NCI-H1930 (cell line): Measurements from ENCODE around the gene COL17A1.

ENCODE experiments used
- DNase-seq, 2 experiments: peaks; one replicate each; lab custom pipeline; 2025; lab: John Stamatoyannopoulos, UW

COL17A1 gene

DNA sequence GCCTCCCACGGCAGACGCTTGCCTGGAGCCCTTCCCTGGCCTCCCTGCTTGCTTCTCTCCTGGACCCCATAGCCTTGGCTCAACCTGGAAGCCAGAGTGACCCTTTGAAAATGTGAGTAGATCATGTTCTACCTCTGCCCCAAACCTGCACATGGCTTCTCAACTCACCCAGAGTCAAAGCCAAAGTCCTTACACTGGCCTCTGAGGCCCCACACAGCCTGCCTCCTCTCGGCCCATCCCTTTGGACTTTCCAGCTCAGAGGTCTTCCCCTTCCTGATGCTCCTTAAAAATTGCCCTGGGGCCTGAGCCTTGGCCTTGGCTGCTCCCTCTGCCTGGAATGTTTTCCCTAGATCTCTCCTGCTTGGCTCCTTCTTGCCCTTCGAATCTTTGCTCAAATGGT lies 32.5 kb downstream of the COL17A1 start:
- DNase-seq = no peak

DNA sequence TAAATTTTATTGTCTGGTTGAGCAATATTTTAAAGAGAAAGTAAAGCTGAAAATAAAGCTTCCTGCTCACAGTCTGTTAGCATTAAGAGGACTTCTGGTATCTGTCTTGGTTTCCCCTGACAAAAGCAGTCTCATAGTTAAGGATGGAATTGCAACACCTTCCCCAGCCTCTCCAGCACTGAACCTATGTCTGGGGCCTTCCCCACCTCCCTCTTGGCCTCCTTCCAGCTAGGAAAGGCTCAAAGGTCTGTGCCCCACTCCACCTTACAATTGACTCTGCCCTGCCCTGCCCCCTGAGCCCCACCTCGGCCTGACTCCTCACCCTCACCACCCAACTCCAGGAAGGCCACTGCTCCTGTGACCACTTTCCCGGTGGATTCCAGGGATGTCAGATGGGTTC lies 33.2 kb downstream of the COL17A1 start:
- no peak for DNase-seq

DNA sequence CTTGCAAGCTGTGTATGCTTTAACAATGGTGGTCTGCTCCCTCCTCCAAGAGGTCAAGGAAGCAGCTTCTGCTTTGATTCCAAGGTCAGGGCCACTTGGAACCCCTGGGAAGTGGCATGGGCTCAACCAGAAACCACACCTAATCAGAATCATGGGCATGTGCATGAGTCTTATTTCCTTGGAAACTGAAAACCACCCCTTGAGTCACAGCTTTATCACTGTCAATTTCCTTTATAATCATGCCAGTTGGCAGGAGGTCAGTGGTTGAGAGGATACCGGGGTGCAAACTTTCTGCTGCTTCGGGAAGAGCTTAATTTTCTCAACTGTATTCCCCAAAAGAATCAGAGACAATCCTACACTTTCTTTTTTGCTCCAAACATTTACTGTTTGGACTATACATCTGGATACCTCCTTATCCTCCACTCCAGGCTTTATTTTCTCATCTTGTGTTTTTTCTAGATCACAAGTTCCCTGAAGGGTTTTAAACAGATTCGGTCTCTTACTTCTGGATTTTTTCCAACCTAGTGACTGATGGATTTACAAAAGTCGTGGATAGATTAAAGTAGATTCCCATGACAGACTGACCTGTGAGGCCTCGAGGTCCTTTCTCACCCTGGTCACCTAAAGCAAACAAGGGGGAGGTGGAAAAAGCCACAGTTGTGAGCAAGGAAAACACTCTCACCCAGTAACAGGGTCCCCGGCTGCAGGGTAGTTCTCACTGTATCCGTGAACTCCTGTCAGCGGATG lies 36.0 kb downstream of the COL17A1 start:
- no peak for DNase-seq

DNA sequence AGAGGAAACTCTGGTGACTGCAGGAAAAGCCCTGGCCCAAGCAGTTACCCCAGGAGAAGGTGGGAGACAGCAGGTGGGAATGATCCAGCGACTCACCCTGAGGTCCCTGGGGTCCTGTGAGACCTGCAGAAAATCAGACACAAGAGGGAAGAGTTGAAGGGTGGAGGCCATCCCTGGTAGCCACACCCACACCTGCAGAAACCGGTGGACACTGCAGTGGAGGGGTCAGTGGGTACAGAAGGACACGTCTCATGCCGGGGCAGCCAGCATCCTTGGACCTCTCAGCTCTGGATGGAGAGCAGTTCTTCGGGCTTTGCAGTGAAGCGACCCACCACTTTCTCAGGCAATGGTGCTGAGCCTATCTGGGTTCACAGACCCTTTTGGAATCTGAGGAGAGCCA lies 39.0 kb downstream of the COL17A1 start:
- DNase-seq = no peak

DNA sequence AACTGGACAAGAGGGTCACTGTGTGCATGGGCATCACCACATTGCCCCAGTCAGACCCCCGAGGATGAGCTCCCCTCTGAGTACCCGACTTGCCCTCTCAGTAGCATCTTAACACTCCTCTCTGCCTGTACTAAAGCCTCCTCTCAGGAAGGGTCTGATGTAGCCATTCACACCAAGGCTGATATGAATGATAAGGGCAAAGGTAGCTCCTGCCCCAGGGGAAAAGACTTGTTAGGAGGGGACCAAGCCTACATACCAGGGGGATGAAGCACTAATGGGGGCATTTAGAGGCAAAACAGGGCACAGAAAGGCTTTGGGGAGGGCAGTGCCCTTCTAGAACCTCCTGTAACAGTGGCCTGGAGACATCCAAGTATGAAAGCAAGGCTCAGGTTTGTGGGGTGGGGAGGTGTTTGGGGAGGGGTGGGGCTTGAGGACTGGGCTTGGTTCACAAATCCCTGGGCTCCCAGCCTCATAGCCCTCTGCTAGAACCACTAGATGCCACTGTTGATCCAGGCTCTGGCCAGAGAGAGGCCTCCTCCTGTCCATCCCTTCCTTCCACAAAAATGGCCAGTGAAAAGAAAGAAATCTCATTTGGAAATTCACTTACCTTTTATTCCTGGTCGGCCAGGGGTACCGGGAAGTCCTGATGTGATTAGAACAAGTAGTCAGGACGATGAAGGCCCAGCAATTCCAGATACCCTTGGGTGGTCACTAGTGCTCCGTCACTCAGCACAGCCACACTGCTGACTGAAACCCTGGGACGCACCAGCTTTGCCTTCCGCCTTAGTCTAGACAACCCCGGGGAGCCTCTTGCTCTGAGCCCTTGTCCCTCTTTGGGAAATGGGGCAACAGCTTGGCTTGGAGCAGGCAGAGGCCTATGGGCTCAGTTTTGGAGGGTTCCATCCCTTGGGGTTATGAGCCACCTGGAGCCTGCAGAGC lies 40.3 kb downstream of the COL17A1 start:
- DNase-seq = peak; percentile 23 to 25

DNA sequence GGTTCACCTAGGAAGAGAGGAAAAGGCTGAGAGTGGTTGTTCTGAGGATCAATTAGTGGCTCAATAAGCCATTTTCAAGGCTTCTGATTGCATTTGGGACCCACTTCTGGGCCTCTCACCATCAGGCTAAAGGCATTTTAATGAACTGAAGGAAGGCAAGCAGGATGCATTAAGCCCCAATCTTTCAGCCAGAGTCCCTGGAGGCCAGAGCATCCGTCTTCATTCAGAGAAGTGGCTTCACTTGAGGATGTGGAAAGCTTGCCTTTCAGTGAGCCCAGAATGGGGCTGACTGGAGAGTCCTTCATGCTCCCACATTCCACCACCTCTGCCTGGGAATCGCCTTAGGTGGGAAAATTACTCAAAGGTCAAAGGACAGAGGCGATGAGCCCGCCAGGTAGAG lies 41.8 kb downstream of the COL17A1 start:
- DNase-seq = no peak

DNA sequence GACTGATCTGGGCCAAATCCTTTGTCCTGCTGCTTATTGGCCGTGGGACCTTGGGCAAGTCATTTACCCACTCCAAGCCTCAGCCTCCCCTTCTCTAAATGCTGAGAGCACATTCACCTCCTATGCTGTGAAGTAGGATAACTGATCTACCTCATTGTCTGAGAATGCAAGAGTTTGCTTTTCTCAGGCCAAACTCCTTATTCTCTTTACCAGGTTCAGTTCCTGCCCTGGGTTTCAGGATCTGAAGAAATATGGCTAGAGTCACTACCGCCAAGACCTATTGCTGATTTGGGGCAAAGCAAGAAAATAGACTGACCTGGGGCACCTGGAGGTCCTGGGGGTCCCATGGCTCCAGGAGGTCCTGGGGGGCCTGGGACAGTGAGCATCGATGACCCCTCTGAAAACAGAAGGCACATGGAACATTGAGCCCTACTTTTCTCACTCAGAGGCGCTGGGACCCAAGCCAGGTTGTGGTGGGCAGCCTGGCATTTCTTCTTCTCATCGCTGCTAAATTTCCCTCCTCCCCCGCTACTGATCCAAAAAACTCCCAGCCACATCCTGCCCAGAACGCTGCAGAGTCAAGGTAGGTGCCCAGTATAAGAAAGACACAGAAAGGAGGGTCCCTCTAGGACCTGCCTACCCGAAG lies 42.4 kb downstream of the COL17A1 start:
- no peak for DNase-seq

DNA sequence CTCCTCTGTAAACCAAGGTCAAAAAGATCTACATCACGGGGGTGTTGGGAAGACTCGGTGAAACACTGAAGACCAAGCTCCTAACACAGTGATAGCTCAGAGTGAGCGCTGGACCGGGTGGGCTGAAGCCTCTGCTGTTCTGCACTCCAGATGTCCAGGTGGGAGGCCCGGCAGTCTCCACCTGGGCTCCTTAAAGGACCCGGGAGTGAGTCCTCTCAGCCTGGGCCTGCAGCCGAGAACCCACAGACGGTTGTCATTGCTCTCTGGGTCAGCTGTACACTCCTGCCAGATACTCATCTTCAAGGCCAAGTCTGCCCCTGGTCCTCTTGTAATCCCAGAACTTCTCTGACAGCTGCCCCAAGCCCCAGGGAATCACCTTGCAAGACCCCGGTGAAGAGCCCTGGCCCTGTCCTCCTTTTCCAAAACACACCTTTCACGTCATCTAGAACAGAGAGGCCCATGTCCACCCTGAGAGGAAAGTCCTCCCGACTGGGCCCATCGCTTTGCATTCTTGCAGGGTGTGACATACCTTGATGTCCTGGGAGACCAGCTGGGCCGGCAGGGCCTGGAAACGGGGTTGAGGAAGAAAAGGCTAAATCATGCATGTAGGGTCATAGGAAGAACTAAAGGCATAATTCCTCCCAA lies 43.7 kb downstream of the COL17A1 start:
- no peak for DNase-seq

DNA sequence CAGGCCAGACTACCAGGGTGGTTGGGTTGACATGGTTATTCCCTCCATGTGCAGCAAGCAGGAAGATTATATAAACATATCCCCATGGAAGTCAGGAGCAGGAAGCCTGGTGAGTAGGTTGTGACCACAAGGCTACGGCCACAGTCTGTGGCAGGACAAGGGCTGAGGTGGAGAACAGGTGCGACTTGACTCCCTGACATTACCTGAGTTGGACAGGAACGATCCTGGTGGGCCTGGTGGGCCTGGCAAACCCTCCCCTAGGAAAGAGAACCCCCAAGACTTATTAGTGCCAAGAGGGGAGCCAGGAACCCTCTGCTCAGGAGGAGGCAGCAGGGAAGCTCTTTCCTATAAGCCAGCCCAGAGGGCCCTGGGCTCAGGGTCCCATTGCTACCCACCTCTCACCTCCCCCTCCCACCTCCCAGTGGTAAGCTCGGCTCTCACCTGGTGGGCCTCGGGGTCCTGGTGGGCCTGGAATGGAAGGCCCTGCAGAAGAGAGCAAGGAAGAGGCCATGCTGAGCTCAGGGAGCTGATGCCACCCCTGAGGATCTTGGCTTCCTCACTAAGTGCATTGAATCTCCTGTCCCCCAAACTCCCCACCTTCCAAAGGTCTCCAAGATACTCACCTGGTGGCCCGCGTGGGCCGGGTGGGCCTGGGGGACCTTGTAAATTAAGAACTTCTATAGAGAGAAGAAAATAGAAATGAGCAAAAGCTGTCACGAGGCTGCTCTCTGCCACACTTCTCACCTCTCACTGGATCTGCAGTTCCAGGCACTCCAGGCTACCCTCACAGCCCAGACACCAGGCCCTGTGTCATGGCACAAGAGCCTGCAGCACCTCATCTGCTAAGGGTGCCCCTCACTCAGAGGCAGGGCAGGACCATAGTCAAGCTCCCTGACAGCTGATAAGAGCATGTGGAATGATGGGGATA lies 44.6 kb downstream of the COL17A1 start:
- DNase-seq = no peak

DNA sequence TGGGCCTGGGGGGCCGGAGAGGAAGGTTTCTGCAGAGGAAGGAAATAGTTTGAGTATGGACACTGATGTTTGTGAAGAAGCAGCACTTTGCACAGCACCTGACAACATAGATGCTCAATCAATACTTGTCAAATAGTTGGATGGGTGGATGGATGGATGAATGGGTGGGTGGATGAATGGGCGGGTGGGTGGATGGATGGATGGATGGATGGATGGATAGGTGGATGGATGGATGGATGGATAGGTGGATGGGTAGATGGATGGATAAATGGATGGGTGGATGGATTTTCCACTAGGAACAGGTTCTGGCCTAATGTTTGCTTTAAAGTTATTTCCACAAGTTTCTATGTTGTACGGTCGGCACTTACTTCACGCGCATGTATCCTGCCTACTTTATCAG lies 45.3 kb downstream of the COL17A1 start:
- DNase-seq = no peak

DNA sequence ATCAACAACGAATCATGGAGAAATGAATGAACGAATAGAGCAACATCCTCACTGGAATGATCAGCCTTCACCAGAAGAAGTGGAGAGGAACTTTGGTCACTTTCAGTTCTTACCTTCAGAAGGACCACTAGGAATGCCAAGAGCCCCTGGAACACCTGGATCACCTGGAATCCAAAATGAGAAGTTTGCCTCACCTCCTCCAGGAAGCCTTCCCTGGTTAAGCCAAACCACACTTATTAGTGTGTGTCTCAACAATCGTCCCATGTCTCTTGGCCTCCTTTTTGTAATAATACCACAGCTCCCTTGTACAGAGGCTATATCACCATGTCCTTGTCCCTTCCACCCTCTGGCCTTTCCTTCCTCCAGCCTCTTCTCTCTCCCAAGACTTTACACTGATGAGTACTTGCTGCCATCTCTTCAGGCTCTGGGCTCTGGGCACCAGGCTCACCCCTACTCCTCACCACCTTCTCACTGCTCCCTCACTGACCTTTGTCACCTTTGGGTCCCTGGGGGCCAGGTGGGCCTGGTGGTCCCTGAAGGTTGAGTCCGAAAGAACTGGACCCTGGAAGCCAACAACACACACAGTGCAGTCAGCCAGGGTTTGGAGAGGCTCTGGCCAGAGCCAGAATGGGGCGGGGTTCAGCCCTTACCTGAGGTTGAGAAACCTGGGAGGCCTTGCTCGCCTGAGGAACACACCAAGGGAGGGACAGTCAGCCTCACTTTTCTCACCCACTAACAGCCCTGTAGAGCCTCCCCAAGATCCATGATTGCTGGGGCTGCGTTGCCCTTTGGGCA lies 46.5 kb downstream of the COL17A1 start:
- no peak for DNase-seq

DNA sequence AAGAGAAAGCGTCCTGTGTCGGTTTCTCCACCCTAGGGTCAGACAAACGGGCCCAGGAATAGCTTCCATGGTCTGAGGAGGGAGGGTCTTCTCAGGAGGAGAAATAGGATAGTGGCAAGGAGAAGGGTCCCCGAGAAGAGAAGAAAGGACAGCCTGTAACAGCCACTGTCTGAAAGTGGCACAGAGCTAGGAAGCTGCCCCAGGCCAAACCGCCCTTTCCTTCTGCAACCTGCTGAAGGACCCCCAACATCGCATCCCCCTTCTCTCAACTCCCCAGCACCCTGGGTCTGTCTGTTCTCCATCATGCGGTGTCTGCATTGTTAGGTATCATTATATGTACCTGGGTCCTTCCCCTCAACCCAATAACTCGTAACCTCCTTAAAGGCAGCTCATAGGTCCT lies 47.1 kb downstream of the COL17A1 start:
- no peak for DNase-seq

DNA sequence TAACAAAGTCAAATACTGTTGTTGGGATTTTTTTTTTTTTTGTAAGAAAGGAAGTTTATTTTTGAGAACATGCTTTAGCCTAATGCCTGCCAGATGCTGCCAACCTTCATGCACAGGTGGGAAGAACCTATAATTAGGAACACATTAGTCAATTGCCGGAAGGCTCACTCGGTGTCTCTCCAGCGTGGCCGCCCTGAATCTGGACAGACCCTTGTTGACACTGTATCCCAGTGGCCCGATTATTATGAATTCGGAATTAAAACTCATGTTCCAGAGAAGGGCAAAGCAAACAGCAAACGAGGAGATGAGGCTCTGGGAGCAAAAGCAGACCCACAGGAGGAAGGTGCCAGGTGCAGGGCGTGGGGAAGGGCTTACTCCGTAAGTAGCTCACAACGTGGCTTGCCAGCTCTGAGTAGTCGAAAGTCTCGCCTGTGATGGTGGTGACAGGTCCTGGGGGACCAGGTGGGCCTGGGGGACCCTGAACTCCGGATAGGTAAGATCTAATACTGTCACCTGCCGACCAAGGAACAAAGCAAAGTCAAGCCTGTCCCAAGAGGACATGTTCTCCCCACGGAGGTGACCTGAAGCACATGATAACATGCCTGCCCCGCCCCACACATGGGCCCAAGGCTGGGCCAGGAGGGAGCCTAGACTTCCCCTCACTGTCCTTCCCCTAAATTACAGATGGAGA lies 48.3 kb downstream of the COL17A1 start:
- no peak for DNase-seq

DNA sequence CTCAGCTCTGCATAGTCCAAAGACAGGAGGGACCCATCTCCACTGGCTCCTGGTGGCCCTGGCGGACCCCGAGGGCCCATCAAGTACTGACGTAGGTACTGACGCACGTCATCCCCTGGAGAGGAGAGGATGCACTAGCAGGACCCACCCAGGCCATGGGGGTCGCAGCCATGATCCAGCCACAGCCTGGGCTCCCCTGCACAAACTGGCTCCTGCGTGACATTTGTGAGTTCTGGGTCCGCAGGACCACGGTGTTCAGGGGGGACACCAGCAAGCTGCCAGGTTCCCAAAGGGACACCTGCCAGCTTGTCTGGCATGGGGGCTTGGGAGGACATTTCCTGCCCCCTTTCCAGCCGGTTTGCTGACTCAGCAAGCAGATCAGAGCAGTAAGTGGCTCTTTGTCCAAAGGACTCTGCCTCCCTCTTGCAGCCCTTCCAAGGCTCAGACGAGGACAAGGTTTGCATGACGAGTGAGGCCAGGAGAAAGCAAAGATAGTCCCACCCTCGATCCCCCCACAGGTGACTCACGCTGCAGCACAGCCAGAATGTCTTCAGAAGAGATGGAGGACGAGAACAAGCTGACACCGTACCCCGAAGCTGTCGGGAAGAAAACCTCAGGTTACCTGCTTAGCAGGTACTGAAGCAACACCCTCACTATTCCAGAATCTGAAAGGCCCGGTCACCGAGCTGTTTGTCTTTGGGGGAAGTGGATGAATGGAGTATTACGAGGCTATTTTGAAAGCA lies 49.0 kb downstream of the COL17A1 start:
- DNase-seq = no peak

DNA sequence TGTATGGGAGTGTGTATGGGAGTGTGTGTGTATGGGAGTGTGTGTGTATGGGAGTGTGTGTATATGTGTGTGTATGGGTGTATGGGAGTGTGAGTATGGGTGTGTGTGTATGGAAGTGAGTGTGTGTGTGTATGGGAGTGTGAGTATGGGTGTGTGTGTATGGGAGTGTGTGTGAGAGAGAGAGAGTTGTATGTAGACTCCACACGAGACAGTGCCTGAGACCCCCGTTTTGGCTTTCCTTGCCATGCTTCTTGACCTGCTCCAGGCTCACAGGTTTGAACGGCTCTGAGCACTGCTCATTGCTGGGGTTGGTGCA lies 49.7 kb downstream of the COL17A1 start:
- no peak for DNase-seq

DNA sequence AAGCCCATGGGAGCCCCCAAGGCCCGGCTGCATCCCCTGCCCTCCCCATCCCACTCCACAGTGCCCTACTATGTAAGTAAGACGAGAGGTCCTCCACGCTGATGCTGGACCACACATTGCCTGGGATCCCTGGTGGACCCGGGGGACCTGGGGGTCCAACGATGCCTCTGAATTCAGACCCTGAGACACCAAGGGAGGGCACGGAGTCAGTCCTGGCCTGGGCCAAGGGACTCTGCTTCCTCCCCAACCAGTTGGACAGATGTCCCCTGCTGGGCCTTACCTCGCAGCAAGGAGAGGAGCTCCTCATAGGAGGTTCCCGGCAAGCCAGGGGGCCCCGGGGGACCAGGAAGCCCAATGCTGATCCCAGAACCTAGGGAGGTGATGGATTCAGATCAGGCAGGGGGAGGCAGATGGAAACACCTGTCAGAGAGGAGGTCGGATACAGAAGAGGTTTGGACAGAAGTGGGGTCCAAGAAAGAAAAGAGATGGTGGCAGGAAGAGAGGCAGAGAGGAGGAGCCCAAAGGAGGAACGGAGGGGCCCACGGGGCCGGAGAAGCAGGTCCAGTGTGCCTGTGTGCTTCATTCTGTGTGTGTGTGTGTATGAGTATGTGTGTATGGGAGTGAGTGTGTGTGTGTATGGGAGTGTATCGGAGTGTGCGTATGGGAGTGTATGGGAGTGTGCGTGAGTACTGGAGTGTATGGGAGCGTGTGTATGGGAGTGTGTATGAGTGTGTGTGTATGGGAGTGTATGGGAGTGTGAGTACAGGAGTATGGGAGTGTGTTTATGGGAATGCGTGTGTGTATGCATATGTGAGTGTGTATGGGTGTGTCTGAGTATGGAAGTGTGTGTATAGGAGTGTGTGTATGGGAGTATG lies 50.2 kb downstream of the COL17A1 start:
- DNase-seq = no peak

DNA sequence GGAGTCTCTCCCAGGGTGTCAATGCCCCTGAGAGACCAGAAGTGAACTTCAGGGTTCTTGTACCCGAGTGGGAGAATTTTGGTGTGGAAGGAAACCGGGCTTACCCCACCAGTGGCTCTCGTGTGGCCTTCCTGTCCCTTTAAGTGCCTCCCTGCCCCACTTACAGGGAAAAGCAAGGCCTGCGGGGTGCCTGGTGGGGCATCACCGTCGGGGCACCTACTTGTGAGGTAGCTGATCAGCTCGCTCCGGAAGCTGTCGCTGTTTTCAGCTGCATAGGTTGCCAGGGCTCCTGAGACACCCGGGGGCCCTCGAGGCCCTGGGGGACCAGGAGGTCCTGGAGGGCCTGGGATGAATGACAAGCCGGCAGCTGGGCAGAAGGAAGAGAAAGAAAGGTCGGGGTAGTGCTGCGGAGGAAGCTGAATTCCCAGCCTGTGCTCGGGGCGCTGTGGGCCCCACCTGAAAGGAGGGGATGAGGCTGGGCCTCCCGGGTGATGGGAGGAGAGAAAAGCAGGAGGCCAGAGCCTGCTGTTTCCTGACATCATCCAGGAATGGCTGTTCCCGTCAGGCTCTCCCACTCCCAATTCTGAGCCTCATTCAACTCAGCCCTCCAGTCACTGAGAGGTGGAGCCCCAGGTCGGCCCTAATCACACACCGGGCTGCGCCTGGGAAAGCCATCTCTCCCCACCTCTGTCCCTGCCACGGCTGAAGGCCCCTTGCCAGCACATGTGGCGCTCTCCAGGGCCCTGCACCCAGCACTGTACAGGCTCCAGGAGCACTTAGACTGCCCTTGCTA lies 51.1 kb downstream of the COL17A1 start:
- DNase-seq = no peak
